A549 (cell line): ENCODE results near the gene ATP8A1. TPM values are rescaled to one million over a fixed set of nuclear protein-coding genes. Genes with fewer than 3 reads are reported as not detected.

ENCODE experiments used
- ATAC-seq, 2 experiments: fragments of 200-7000 bp in 1 of 2; fragments of >200 bp in 1 of 2; cut with Nextera tagmentation in 1 of 2; cut with Tn5 transposase in 1 of 2; 3 replicates each; pipeline versions ENCODE4 v1.8.0 to v1.9.1; 2018 to 2020; ENCODE audit warnings: mild to moderate bottlenecking in 1 of 2, moderate library complexity in 1 of 2
- CTCF ChIA-PET: fragments of 300-600 bp; sonication (Branson Sonifier 250); formaldehyde crosslinking; extraction: SDS; loops from one replicate; lab custom pipeline; 2021; ENCODE audit warnings: antibody characterized with exemption, inconsistent platforms; lab: Yijun Ruan, JAX
- POLR2A ChIA-PET: fragments of 350-600 bp; formaldehyde crosslinking; extraction: SDS; loops from one replicate; lab custom pipeline; 2021; ENCODE audit warnings: antibody characterized with exemption, inconsistent platforms; lab: Yijun Ruan, JAX
- DNase-seq, 2 experiments: peaks; one replicate each; pipeline versions ENCODE4 v3.0.0 to v3.0.0-alpha.2; 2011 to 2016; ENCODE audit warnings: low read depth in 1 of 2, low spot score in 1 of 2
- FAIRE-seq: peaks from 2 replicates; lab custom pipeline; 2011; peaks lifted over from hg19 to GRCh38; lab: Jason Lieb, UNC
- H3K27ac ChIP-seq, 2 experiments: fragments of >200 bp; sonication (Bioruptor Twin); formaldehyde crosslinking; 3 replicates each; pipeline ENCODE4 v1.5.1; 2016 to 2017
- H3K4me1 ChIP-seq: fragments of >200 bp; sonication (Bioruptor Twin); formaldehyde crosslinking; 3 replicates; pipeline ENCODE4 v1.6.1; 2016
- H3K4me2 ChIP-seq: fragments of >200 bp; sonication (Bioruptor Twin); formaldehyde crosslinking; 3 replicates; pipeline ENCODE4 v1.6.1; 2016
- H3K4me3 ChIP-seq: fragments of >200 bp; sonication (Bioruptor Twin); formaldehyde crosslinking; 3 replicates; pipeline ENCODE4 v1.5.1; 2016
- H3K9me3 ChIP-seq: fragments of >200 bp; sonication (Bioruptor Twin); formaldehyde crosslinking; 3 replicates; pipeline ENCODE4 v1.6.1; 2016
- BHLHE40 ChIP-seq: IDR thresholded peaks from 2 replicates; pipeline ENCODE4 v1.6.1; 2012; ENCODE audit warnings: low read depth, low read length, inconsistent platforms
- CBX8 ChIP-seq: fragments of 200-600 bp; sonication (generic); IDR thresholded peaks from 2 replicates; pipeline ENCODE4 v1.6.1; 2016
- CHD4 ChIP-seq: fragments of 200-600 bp; sonication (generic); IDR thresholded peaks from 2 replicates; pipeline ENCODE4 v1.6.1; 2016; ENCODE audit warnings: antibody characterized with exemption, mild to moderate bottlenecking, borderline replicate concordance
- ELK1 ChIP-seq: fragments of 150-350 bp; IDR thresholded peaks from 2 replicates; pipeline ENCODE4 v1.6.1; 2014; ENCODE audit warnings: low read depth, mild to moderate bottlenecking, low read length
- EP300 ChIP-seq, 2 experiments: fragments of >200 bp; sonication (Bioruptor Twin); formaldehyde crosslinking; IDR thresholded peaks; 2 replicates in 1 of 2; 3 replicates in 1 of 2; pipeline ENCODE4 v1.6.1; 2016 to 2017
- ESRRA ChIP-seq: fragments of 150-350 bp; IDR thresholded peaks from 2 replicates; pipeline ENCODE4 v1.6.1; 2014; ENCODE audit warnings: mild to moderate bottlenecking, low read length, borderline replicate concordance
- FOSB ChIP-seq: fragments of 250-450 bp; sonication (Bioruptor Pico); IDR thresholded peaks from 2 replicates; pipeline ENCODE4 v1.5.0; 2020; ENCODE audit warnings: mild to moderate bottlenecking, moderate library complexity
- FOSL2 ChIP-seq, 2 experiments: fragments of 450-650 bp in 1 of 2; fragments of >200 bp in 1 of 2; sonication (Bioruptor Twin) in 1 of 2; formaldehyde crosslinking; IDR thresholded peaks; 2 replicates each; pipeline versions ENCODE4 v1.5.0 to v1.6.1; 2016 to 2020; ENCODE audit warnings: mild to moderate bottlenecking in 1 of 2, moderate library complexity in 1 of 2
- HEYL ChIP-seq: fragments of 250-450 bp; sonication (Bioruptor Pico); IDR thresholded peaks from 2 replicates; pipeline ENCODE4 v1.8.0; 2021; ENCODE audit warnings: mild to moderate bottlenecking, moderate library complexity
- HOXA7 ChIP-seq: fragments of 250-450 bp; sonication (Bioruptor Pico); IDR thresholded peaks from 2 replicates; pipeline ENCODE4 v1.5.0; 2020; ENCODE audit warnings: mild to moderate bottlenecking, moderate library complexity
- HOXB5 ChIP-seq: fragments of 250-450 bp; sonication (Bioruptor Pico); IDR thresholded peaks from 2 replicates; pipeline ENCODE4 v1.5.0; 2020; ENCODE audit warnings: mild to moderate bottlenecking, moderate library complexity
- KDM5A ChIP-seq: fragments of 200-600 bp; sonication (generic); IDR thresholded peaks from 2 replicates; pipeline ENCODE4 v1.6.1; 2016; ENCODE audit warnings: antibody characterized with exemption, mild to moderate bottlenecking
- MAFK ChIP-seq: fragments of 450-650 bp; IDR thresholded peaks from 2 replicates; pipeline ENCODE4 v1.6.1; 2014; ENCODE audit not compliant: partially characterized antibody
- NR3C1 ChIP-seq: fragments of >200 bp; sonication (Bioruptor Twin); formaldehyde crosslinking; IDR thresholded peaks from 3 replicates; pipeline ENCODE4 v1.6.1; 2017
- POLR2A ChIP-seq: IDR thresholded peaks from 2 replicates; pipeline ENCODE4 v1.6.1; 2012; ENCODE audit warnings: mild to moderate bottlenecking, low read length
- RNF2 ChIP-seq: fragments of 200-600 bp; sonication (generic); IDR thresholded peaks from 2 replicates; pipeline ENCODE4 v1.6.1; 2016; ENCODE audit warnings: low read depth, mild to moderate bottlenecking, antibody characterized with exemption, moderate library complexity, borderline replicate concordance
- SREBF2 ChIP-seq: fragments of 450-650 bp; IDR thresholded peaks from 2 replicates; pipeline ENCODE4 v1.6.1; 2014; ENCODE audit warnings: mild to moderate bottlenecking, moderate library complexity
- TFCP2L1 ChIP-seq: fragments of 250-450 bp; sonication (Bioruptor Pico); IDR thresholded peaks from 2 replicates; pipeline ENCODE4 v1.5.0; 2021; ENCODE audit warnings: mild to moderate bottlenecking
- ZNF302 ChIP-seq: fragments of 250-450 bp; sonication (Bioruptor Pico); IDR thresholded peaks from 2 replicates; pipeline ENCODE4 v1.9.0; 2021; ENCODE audit warnings: inconsistent platforms, mild to moderate bottlenecking, moderate library complexity
- WGBS: methylation state at CpG from one replicate; pipeline ENCODE4 v1.1.6; 2017; ENCODE audit errors: missing lambda C conversion rate; 5-methylcytosine and 5-hydroxymethylcytosine counted together
- polyA plus RNA-seq, 4 experiments: library from polyadenylated mRNA; depleted of rRNA in 3 of 4; stranded (reverse); fragments of >200 nt; fragmentation: RNase III in 1 of 4; extraction: RNeasy Plus Mini Kit Qiagen cat#74134 plus additional on column Dnase treatment in 1 of 4; gene quantifications; 2 replicates in 3 of 4; 3 replicates in 1 of 4; pipeline ENCODE4 v1.2.3, GENCODE V29; 2011 to 2017
- TF ChIP-seq, protein P1 (sequence below): fragments of 250-450 bp; sonication (Bioruptor Pico); IDR thresholded peaks from 2 replicates; pipeline ENCODE4 v1.5.0; 2021; ENCODE audit warnings: mild to moderate bottlenecking, moderate library complexity, borderline replicate concordance
- TF ChIP-seq, protein P2 (sequence below): fragments of >200 bp; sonication (Bioruptor Twin); formaldehyde crosslinking; IDR thresholded peaks from 3 replicates; pipeline ENCODE4 v1.5.1; 2016
- TF ChIP-seq, protein P3 (sequence below): fragments of >200 bp; sonication (Bioruptor Twin); formaldehyde crosslinking; IDR thresholded peaks from 2 replicates; pipeline ENCODE4 v1.6.1; 2016
- TF ChIP-seq, protein P4 (sequence below): IDR thresholded peaks from 2 replicates; pipeline ENCODE4 v1.6.1; 2012; ENCODE audit warnings: low read depth, borderline replicate concordance

ATP8A1 gene
- polyA plus RNA-seq, 2 of the 4 experiments (the other 2 are of a cell fraction): 0.06 to 0.25 TPM

DNA sequence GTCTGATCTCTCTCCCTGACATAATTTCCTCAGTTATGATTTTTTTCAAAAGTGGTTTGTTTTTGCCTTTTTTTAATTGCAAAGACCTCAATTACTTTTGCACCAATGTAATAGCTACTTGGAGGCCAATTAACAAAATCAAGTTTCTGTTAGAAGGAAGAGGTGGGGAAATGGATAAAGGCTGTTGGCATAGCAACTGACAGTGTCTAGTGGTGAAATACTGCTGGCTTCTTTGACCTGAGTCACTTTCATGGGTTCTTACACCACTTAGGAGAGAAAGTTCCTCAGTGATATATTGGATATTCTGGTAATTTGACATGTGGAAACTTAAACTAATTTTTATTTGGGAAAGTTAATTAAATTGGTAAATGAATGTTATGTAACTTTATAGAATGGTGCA is 26.5 kb upstream of the ATP8A1 start (continued):
- TF ChIP-seq TFCP2L1 (CRISPR knock-in tag) (no peak), ESRRA (no peak), EP300 (IDR thresholded peaks at IDR 0.05) (no peak)

DNA sequence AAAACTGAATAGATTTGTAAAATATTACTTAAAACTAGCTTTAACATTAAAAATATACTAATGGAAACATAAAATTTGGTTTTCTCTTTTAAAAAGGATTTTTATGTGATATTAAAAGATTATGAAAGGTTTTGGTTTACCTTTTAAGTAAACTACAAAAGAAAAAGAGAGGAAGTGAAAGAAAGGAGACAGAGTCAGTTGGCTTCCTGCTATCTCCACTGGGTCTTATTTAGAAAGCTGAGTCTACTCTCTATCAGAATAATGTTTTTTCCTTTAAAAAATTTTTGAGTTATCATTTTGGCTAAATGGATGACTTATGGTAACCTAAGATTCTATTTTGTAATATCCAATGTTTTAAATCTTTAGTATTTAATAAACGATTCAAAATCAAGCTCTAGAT is 21.6 kb upstream of the ATP8A1 start:
- H3K4me2 ChIP-seq: no peak overlapping the region
- CTCF ChIA-PET: no interaction called here
- no peak overlapping the region for H3K27ac ChIP-seq
- no peak for DNase-seq
- ATAC-seq: no peak
- POLR2A ChIA-PET: no interaction called here
- no peak for FAIRE-seq
- 0% methylated on average over 1 of the region's 1 CpG for WGBS
- TF ChIP-seq CBX8 (no peak), BHLHE40 (no peak), RNF2 (no peak), TFCP2L1 (CRISPR knock-in tag) (no peak), ELK1 (no peak), HOXA7 (no peak), HEYL (no peak), POLR2A (no peak), SREBF2 (no peak), FOSL2 (IDR thresholded peaks at IDR 0.05) (no peak), FOSL2 (CRISPR knock-in tag; IDR thresholded peaks at IDR 0.05) (no peak), FOSB (CRISPR knock-in tag) (no peak)
- TF ChIP-seq, protein P1, sequence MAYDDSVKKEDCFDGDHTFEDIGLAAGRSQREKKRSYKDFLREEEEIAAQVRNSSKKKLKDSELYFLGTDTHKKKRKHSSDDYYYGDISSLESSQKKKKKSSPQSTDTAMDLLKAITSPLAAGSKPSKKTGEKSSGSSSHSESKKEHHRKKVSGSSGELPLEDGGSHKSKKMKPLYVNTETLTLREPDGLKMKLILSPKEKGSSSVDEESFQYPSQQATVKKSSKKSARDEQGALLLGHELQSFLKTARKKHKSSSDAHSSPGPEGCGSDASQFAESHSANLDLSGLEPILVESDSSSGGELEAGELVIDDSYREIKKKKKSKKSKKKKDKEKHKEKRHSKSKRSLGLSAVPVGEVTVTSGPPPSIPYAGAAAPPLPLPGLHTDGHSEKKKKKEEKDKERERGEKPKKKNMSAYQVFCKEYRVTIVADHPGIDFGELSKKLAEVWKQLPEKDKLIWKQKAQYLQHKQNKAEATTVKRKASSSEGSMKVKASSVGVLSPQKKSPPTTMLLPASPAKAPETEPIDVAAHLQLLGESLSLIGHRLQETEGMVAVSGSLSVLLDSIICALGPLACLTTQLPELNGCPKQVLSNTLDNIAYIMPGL (CRISPR knock-in tag): no peak
- TF ChIP-seq, protein P2, sequence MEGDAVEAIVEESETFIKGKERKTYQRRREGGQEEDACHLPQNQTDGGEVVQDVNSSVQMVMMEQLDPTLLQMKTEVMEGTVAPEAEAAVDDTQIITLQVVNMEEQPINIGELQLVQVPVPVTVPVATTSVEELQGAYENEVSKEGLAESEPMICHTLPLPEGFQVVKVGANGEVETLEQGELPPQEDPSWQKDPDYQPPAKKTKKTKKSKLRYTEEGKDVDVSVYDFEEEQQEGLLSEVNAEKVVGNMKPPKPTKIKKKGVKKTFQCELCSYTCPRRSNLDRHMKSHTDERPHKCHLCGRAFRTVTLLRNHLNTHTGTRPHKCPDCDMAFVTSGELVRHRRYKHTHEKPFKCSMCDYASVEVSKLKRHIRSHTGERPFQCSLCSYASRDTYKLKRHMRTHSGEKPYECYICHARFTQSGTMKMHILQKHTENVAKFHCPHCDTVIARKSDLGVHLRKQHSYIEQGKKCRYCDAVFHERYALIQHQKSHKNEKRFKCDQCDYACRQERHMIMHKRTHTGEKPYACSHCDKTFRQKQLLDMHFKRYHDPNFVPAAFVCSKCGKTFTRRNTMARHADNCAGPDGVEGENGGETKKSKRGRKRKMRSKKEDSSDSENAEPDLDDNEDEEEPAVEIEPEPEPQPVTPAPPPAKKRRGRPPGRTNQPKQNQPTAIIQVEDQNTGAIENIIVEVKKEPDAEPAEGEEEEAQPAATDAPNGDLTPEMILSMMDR: no peak
- H3K4me3 ChIP-seq: no peak overlapping the region
- H3K4me1 ChIP-seq: no peaks in the 10 kb centered on the region
- H3K9me3 ChIP-seq: no peaks in the 10 kb centered on the region

GRCh38 chr4:42676066-42676951 is 19.4 kb upstream of the ATP8A1 start:
- POLR2A ChIA-PET: no interaction called here
- H3K4me2 ChIP-seq: no peak overlapping the region
- H3K4me3 ChIP-seq: no peak overlapping the region
- no peaks in the 10 kb centered on the region for H3K9me3 ChIP-seq
- no peak overlapping the region for H3K27ac ChIP-seq
- H3K4me1 ChIP-seq: no peaks in the 10 kb centered on the region
- FAIRE-seq: no peak
- DNase-seq: no peak
- CTCF ChIA-PET: no interaction called here
- ATAC-seq: no peak
- 41% methylated on average over 8 of the region's 8 CpGs for WGBS
- TF ChIP-seq RNF2: no peak
- TF ChIP-seq, protein P3, sequence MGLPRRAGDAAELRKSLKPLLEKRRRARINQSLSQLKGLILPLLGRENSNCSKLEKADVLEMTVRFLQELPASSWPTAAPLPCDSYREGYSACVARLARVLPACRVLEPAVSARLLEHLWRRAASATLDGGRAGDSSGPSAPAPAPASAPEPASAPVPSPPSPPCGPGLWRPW: no peak
- TF ChIP-seq MAFK: no peak
- TF ChIP-seq, protein P2: no peak
- no peak for TF ChIP-seq HOXB5 (CRISPR knock-in tag)
- TF ChIP-seq, protein P1 (CRISPR knock-in tag): no peak
- TF ChIP-seq KDM5A: no peak
- TF ChIP-seq, protein P4, sequence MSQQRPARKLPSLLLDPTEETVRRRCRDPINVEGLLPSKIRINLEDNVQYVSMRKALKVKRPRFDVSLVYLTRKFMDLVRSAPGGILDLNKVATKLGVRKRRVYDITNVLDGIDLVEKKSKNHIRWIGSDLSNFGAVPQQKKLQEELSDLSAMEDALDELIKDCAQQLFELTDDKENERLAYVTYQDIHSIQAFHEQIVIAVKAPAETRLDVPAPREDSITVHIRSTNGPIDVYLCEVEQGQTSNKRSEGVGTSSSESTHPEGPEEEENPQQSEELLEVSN: no peak
- no peak for TF ChIP-seq TFCP2L1 (CRISPR knock-in tag)
- TF ChIP-seq ESRRA: no peak
- TF ChIP-seq NR3C1: no peak
- no peak for TF ChIP-seq ZNF302 (CRISPR knock-in tag)
- no peak for TF ChIP-seq CHD4
